SIG-M5 (cell line): Measurements from ENCODE around the gene PTPMT1.

Experiments used
- DNase-seq: peaks from one replicate; lab custom pipeline; 2025; lab: John Stamatoyannopoulos, UW

The PTPMT1 gene

DNA sequence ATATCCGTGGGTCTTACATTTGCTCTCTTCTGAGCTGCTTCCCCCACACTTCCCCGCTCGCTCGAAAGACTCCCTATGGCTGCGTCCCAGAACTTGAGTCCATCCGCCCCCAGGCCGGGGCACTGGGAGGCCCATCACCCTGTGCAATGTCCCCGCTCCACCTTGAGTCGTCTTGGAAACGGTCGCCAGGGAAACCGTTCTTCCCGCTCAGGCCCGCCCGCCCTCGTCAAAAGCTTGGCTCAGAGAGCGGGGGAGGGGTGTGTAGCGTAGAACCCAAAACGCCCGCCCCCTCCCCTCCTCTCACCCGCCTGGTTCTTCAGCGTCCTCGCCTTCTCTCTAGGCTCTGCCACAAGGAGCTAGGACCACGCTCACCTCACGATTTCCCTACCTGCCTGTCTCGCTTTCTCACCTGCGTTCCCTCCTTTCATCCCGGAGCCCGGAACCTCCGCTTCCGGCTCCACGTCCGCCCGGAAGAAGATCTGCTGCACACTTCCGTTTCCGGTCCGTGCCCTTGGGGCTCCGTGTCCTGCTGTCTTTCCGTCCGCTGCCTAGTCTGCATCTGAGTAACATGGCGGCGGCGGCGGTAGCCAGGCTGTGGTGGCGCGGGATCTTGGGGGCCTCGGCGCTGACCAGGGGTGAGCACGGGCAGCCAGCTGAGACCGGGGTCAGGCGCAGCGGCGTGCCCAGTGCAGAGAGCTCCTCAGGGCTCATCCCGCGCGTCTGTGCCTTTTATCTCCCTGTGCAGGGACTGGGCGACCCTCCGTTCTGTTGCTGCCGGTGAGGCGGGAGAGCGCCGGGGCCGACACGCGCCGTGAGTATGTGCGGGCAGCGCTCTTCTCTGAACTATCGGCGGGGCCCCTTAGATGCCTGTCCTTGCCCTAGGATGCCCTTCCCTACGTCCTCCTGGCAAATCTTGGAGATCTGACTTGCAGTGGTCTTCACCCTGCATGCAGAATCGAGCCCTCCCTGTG lies 13.4 kb downstream of the PTPMT1 start, which contains the start of the genes KBTBD4 and NDUFS3:
KBTBD4 (minus strand) TSS at position 447 of the 971 bp plus-strand sequence; CDS start at position 428, 19 bp downstream.
NDUFS3 (plus strand) TSS at position 551 of the 971 bp plus-strand sequence; CDS start at position 569, 18 bp downstream.
- peak; percentile 39 for DNase-seq

DNA sequence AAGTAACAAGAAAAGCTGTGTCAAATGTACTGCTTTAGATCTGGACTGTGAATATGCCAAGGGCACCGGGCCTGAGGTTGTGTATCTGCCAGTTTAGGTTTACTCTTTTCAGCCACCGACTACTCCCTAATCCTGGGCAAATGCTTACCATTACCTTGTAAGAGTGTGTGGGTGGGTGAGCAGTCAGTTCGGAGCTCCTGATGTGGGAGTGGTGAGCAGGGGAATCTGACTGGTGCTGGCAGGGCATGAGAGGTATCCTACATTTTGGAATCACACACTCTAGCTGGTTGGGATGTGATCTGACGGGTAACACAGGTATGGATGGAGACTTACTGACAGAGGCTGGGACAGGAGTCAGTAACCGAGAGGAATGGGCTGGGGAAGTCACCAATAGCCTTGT lies 18.4 kb downstream of the PTPMT1 start:
- no peak for DNase-seq

DNA sequence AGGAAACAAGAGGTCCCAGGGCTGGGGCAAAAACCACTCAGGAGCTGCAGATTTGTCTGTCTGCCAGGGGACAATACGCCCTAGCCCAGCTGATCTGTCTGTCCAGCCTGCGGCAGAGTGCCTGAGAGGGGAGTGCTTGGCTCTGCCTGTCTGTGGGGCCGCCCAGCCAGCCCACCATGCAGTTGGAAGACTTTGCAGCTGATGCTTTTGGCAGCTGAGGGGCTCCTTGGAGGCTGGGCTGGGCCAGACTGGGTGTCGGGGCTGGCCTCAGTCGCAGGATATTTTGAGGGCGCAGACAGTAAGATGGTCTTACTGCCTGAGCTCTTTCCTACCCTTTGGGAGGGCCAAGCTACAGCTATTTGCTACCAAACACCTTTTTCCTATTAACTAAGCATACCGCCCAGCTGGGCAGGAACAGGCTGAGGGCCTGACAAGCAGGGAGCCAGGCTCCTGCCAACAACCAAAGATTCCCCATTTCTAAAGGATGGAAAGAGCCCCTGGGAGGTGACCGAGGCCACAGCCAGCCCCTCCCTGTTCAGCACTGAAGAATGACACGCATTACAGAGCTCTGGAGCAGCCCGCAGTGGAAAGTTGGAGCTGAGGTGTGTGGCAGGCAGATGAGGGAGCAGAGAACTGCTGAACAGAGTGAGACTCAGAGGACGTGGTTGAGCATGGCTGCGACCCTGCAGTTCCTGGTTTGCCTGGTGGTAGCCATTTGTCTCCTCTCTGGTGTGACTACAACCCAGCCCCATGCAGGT lies 20.9 kb downstream of the PTPMT1 start, which contains the start of gene FAM180B:
FAM180B (plus strand) TSS at position 581 of the 758 bp plus-strand sequence; CDS start at position 672, 91 bp downstream.
- no peak for DNase-seq

- no peak for DNase-seq
Measured at GRCh38 chr11:47587039-47587716, 21.8 kb downstream of the PTPMT1 start.

GRCh38 chr11:47587723-47588326 lies 22.4 kb downstream of the PTPMT1 start:
- no peak for DNase-seq

- no peak for DNase-seq
Measured at GRCh38 chr11:47589118-47589517, 23.7 kb downstream of the PTPMT1 start.

- no peak for DNase-seq
Measured at GRCh38 chr11:47589584-47589976, 24.2 kb downstream of the PTPMT1 start.

DNA sequence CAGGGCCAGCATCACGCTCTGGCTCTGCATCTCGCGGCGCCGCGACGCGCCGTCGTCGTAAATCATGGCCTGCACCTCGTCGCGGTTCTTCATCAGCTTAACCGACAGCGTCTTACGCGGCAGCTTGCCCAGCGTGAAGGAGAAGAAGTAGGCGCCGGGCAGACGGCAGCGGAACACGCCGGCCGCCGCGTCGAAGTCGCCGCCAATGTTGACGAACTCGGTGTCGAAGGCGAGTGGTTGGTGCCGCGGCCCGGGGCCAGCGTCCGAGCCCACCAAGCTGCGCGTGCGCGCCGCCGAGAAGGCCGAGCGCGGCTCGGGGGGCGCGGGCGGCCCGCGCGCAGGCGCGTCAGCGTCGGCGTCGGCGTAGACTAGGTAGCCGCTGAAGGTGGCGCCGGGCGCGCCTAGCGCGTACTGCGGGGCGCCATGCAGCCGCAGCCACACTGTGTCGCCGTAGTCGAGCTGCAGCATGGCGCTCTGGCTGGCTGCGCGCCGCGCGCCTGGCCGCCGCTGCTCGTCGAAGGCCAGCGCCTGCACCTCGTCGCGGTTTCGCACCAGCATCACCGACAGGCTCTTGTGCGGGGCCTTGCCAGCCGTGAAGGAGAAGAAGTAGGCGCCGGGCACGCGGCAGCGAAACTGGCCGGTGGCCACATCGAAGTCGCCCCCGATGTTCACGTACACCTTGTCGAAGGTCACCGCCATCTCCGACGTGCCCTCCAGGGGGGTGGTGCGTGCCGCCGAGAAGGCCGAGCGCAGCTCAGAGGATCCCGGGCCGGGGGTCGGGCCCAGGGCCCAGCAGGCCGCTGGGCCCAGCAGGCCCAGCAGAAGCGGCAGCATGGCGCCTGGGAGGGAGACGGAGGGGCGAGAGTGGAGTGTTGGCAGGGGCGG lies 24.8 kb downstream of the PTPMT1 start:
- DNase-seq: no peak

- DNase-seq: no peak
Measured at GRCh38 chr11:47591764-47592163, 26.4 kb downstream of the PTPMT1 start.

DNA sequence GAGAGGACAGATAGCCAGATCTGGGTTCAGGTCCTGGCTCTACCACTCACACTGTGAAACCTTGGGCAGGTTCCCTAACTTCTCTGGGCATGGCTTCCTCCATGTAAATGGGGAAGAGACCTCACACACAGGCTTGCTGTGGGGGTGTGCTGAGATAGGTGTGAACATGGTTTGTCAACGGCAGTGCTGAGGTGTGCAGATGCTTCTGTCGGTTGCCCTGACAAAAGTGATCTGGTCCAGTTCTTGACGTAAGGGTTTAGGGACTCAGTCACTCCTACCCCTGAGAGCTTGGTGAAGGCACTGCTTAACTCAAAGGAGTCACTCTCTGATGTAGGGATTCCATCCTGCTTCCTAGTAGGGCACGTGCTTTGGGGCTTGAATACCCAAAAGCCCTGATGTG lies 26.9 kb downstream of the PTPMT1 start:
- no peak for DNase-seq

DNA sequence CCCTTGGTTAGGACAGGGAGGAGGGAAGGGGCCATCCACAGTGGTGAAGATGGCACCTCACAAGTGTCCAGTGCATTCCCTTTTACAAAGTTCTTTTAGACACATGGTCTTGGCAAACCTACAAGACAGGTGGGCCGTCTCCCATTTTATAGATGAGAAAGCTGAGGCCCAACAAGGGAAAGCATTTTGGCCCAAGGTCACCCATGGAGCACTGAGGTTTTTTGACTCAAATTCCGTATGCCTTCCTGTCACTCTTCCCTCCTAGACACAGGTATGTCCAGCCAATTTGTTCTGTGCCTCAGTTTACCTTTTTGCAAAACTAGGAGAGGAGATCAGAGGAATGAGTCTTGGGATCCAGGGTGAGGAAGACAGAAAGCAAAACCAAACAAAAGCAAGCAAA lies 27.6 kb downstream of the PTPMT1 start:
- no peak for DNase-seq

DNA sequence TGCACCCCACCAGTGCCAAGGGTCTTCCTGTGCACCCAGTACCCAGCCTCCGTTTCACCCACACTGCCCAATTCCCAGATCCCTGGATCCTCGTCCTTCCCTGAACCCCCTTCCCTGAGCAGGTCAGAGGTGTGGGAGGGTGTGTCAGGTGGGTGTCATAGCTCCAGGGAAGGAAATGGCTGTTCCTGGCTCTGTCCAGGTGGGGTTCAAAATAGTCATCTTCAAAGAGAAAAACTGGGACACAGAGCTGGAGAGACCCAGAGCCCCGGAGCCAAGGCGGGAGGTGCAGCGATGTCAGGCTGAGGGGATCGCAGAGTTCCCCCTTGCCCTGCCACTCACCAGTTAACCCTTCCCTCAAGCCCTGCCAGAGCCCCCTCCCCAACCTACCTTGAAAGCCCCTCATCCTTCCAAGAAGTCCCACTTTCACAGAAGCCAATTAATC lies 28.1 kb downstream of the PTPMT1 start:
- no peak for DNase-seq

DNA sequence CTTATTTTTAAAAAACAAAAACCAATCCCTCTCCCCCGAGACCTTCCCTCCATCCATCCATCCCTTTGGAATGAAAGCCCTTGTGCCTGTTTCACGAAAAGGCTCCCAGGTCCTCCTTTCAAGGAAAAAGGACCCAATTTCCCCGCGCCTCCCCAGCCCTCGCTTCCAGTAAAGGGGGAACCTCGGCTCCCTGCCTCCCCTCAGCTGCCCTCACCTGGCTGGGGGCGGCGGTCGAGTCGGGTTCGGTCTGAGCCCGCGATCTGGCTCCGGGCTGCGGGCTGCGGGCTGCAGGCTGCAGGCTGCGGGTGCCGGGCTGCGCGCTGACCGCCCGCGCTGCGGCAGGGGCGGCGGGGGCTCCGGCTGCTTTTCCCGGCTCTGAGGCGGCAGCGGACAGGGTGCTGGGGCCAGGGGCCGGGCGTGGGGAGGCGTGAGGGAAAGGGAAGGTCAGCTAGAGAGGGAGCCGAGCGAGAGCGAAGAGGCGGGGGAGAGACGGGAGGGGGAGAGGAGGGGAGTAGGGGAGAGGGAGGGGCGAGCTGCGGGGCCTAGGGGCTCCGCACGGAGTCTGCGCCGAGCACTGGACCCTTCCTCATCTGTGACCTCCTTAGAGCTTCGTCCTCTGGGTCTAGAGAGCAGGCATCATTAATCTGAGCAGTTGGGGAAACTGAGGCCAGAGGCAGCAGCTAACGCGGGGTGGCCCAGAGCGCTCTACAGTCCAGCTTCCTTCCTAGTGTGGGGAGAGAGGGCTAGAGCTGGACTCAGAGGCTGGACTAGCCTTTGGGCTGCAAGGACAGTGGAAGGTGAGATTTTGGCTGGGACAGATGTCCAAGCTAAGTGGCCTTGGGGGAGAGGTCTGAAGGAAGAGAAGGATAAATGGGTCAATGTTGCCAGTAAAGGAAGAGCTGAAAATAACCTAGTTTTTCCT lies 28.8 kb downstream of the PTPMT1 start, which contains the start of gene C1QTNF4:
C1QTNF4 (minus strand) TSS at position 478 of the 922 bp plus-strand sequence. CDS start 3,601 bp downstream, outside the sequence.
- no peak for DNase-seq

DNA sequence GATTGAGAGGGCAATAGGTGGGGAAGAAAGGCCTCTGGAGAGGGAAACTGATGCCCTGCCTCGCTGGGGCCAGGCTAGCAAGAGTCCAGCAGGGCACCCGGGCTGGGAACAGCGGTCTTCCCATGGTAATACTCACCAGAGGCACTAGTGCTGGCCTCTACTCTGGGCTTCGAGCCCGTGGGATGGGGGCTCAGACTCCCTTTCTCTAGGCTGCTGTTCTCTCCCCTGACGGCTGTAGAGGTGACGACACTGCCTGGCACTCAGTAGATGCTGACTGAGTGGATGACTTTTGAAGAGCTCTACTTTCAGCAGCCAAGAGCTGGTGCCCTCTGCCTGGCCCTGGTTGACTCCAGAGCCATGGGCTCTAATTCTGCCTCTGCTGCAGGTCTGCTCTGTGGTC lies 29.6 kb downstream of the PTPMT1 start:
- DNase-seq: no peak

DNA sequence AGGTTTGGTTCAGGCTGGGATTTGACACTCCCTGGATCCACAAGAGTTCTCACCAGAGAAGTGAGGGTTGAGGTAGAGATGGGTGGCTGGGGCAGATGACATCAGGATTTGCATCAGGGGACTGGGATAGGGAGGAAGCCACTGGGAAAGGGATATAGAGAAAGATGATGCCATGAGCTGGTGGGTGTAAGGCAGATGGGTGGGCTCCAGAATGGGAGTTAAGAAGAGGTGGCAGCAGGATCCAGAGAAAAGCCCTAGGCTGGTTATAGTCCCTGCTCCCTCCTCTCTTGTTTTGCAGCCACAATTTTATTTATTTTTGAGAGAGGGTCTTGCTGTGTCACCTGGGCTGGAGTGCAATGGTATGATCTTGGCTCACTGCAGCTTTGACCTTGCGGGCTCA lies 30.6 kb downstream of the PTPMT1 start:
- no peak for DNase-seq

GRCh38 chr11:47599902-47600301 lies 34.5 kb downstream of the PTPMT1 start:
- DNase-seq: no peak

GRCh38 chr11:47603295-47603694 lies 37.9 kb downstream of the PTPMT1 start:
- DNase-seq: no peak

DNA sequence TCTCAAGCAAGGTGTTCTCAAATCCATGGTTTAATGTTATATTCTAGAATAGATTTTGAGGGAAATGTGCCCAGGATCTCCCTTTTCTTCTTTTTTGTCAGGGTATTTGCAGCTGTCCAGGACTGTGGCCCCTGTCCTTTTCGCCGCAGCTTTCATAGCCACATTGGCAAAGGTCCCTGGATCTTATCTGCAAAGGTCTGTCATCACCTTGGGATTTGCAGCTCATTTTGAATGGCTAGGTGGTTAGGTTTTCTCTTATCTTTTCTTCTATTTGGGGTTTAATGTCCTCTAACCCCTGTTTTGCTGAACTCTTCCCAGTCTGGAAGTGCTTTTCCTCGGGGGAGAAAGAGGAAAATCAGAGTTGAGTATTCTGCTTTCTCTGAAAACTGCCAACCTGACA lies 40.5 kb downstream of the PTPMT1 start:
- no peak for DNase-seq

GRCh38 chr11:47606731-47607130 lies 41.3 kb downstream of the PTPMT1 start:
- no peak for DNase-seq
